HG02885 (cell line): ENCODE results near the gene AFF3.

Experiments
- ATAC-seq: cut with Tn5 transposase; IDR thresholded peaks from one replicate; pipeline ENCODE4 v1.9.1; 2021; ENCODE audit warnings: mild to moderate bottlenecking; ENCODE audit not compliant: unreplicated experiment, poor library complexity

AFF3 gene

GRCh38 chr2:99640635-99641151 is 501.7 kb downstream of the AFF3 start:
- ATAC-seq, result no peak

- no peak for ATAC-seq
Observed at GRCh38 chr2:99638791-99639190, 503.6 kb downstream of the AFF3 start.

- ATAC-seq, result no peak
Observed at GRCh38 chr2:99637159-99637697, 505.2 kb downstream of the AFF3 start.

GRCh38 chr2:99636144-99637034 is 506.0 kb downstream of the AFF3 start:
- ATAC-seq, result no peak

GRCh38 chr2:99635710-99636109 is 506.7 kb downstream of the AFF3 start:
- no peak for ATAC-seq

GRCh38 chr2:99634234-99634633 is 508.2 kb downstream of the AFF3 start:
- no peak for ATAC-seq

GRCh38 chr2:99631700-99632099 is 510.7 kb downstream of the AFF3 start:
- ATAC-seq, result no peak

GRCh38 chr2:99629320-99629719 is 513.1 kb downstream of the AFF3 start:
- no peak for ATAC-seq

- ATAC-seq, result no peak
Observed at GRCh38 chr2:99626158-99626557, 516.2 kb downstream of the AFF3 start.

- ATAC-seq, result no peak
Observed at GRCh38 chr2:99624677-99625076, 517.7 kb downstream of the AFF3 start.

- ATAC-seq, result no peak
Observed at GRCh38 chr2:99623613-99624012, 518.8 kb downstream of the AFF3 start.

- ATAC-seq, result no peak
Observed at GRCh38 chr2:99623035-99623434, 519.4 kb downstream of the AFF3 start.

GRCh38 chr2:99622534-99622933 is 519.9 kb downstream of the AFF3 start:
- no peak for ATAC-seq

- ATAC-seq, result no peak
Observed at GRCh38 chr2:99621774-99622173, 520.6 kb downstream of the AFF3 start.

GRCh38 chr2:99621106-99621505 is 521.3 kb downstream of the AFF3 start:
- no peak for ATAC-seq

- no peak for ATAC-seq
Observed at GRCh38 chr2:99619151-99619550, 523.2 kb downstream of the AFF3 start.

GRCh38 chr2:99618579-99619097 is 523.8 kb downstream of the AFF3 start:
- no peak for ATAC-seq

- no peak for ATAC-seq
Observed at GRCh38 chr2:99617811-99618210, 524.6 kb downstream of the AFF3 start.

- ATAC-seq, result no peak
Observed at GRCh38 chr2:99615247-99615771, 527.1 kb downstream of the AFF3 start.

- no peak for ATAC-seq
Observed at GRCh38 chr2:99613980-99614379, 528.4 kb downstream of the AFF3 start.

GRCh38 chr2:99611786-99612185 is 530.6 kb downstream of the AFF3 start:
- no peak for ATAC-seq
